Body of pancreas (tissue), 4 donors: ENCODE data around the gene TMEM164. TPM values are rescaled to one million over a fixed set of nuclear protein-coding genes. Genes with fewer than 3 reads are reported as not detected.

ENCODE experiments used
- ATAC-seq: fragments of 150-250 bp; one replicate; pipeline ENCODE4 v1.9.1; 2016
- DNase-seq, 4 donors: peaks; one replicate each; pipeline ENCODE4 v3.0.0-alpha.2; 2019
- H3K27ac ChIP-seq, 4 donors: fragments of 200-600 bp; sonication (generic); 1 replicate in 3 of 4; 2 replicates in 1 of 4; pipeline versions ENCODE4 v1.5.1 to v1.6.1; 2016 to 2019; ENCODE audit warnings: mild to moderate bottlenecking in 1 of 4, mixed read lengths in 1 of 4, moderate library complexity in 1 of 4
- H3K27me3 ChIP-seq, 2 donors: fragments of 200-600 bp; sonication (generic); one replicate each; pipeline ENCODE4 v1.6.0; 2016; ENCODE audit warnings: mild to moderate bottlenecking in 1 of 2
- H3K36me3 ChIP-seq, 2 donors: fragments of 200-600 bp; sonication (generic); replicated peaks in 1 of 2; 2 replicates each; pipeline ENCODE4 v1.5.1; 2016; ENCODE audit warnings: low read depth in 2 of 2; ENCODE audit not compliant: insufficient read depth in 1 of 2
- H3K4me1 ChIP-seq: fragments of 200-600 bp; sonication (generic); one replicate; pipeline ENCODE4 v1.6.0; 2016
- H3K4me3 ChIP-seq, 2 donors: fragments of 200-600 bp; sonication (generic); 1 replicate in 1 of 2; 2 replicates in 1 of 2; pipeline ENCODE4 v1.5.1; 2016 to 2019
- H3K9me3 ChIP-seq, 3 donors: fragments of 200-600 bp; sonication (generic); 1 replicate in 2 of 3; 2 replicates in 1 of 3; pipeline ENCODE4 v1.5.1; 2016
- CTCF ChIP-seq, 7 experiments: fragments of 450-650 bp in 4 of 7; fragments of 200-600 bp in 3 of 7; sonication (generic) in 3 of 7; IDR thresholded peaks; one replicate each; pipeline ENCODE4 v1.5.1; 2016 to 2019; ENCODE audit warnings: antibody characterized with exemption in 7 of 7
- POLR2A ChIP-seq, 3 donors: fragments of 450-650 bp; IDR thresholded peaks; one replicate each; pipeline ENCODE4 v1.6.1; 2016; ENCODE audit warnings: antibody characterized with exemption in 3 of 3, mild to moderate bottlenecking in 2 of 3
- whole genome bisulfite sequencing, 2 donors: methylation state at CpG; one replicate each; pipeline ENCODE4 v1.1.5; 2017; 5-methylcytosine and 5-hydroxymethylcytosine counted together
- intact Hi-C: fragments of 100-400 bp; cut with DNase I; formaldehyde crosslinking; loops from one replicate; pipeline ENCODE4 v1.15.1; 2023
- total RNA-seq, 2 donors: library from RNA; depleted of rRNA; stranded (reverse); fragments of >200 nt; gene quantifications; one replicate each; pipeline ENCODE4 v1.1.0, GENCODE V29; 2016

TMEM164 gene
- total RNA-seq, 2 donors from 2014 or later, result 16.1 to 334 TPM

GRCh38 chrX:109995155-109995554 is 7.8 kb upstream of the TMEM164 start:
- Histone ChIP-seq H3K36me3 (no peaks in the 10 kb centered on the region), H3K9me3 (no peaks in the 10 kb centered on the region), H3K4me1 (peaks cover 13% of the 10 kb centered on the region), H3K27ac (no peak overlapping the region), H3K27me3 (no peaks in the 10 kb centered on the region), H3K4me3 (no peak overlapping the region)
- WGBS, 2 donors, result 95 to 100% methylated on average over 2 of the region's 2 CpGs
- intact Hi-C loops, result no loop called here
- ATAC-seq (no peak), DNase-seq (no peak)
- TF ChIP-seq CTCF (IDR thresholded peaks at IDR 0.05), result no peak
- TF ChIP-seq POLR2A (IDR thresholded peaks at IDR 0.05), result no peak

- no peaks in the 10 kb centered on the region for H3K36me3 ChIP-seq
- no peak for TF ChIP-seq POLR2A (IDR thresholded peaks at IDR 0.05)
- no peak for TF ChIP-seq CTCF (IDR thresholded peaks at IDR 0.05)
- H3K4me1 ChIP-seq, result peaks cover 17% of the 10 kb centered on the region
- no peak overlapping the region for H3K4me3 ChIP-seq
- peak overlapping the region in 1 of 4 donors; percentile 3 for H3K27ac ChIP-seq
- no peak for ATAC-seq
- DNase-seq, result no peak
- WGBS, 2 donors, result 44 to 46% methylated on average over 5 to 6 of the region's 6 CpGs
- no peaks in the 10 kb centered on the region for H3K9me3 ChIP-seq
- H3K27me3 ChIP-seq, result no peaks in the 10 kb centered on the region
- intact Hi-C loops, result no loop called here
Measured at GRCh38 chrX:109997786-109998452, 5.0 kb upstream of the TMEM164 start.

- intact Hi-C loops, result no loop called here
- Histone ChIP-seq H3K4me3 (no peak overlapping the region), H3K9me3 (no peaks in the 10 kb centered on the region), H3K27me3 (no peaks in the 10 kb centered on the region), H3K27ac (no peak overlapping the region), H3K4me1 (peaks cover 27% of the 10 kb centered on the region), H3K36me3 (no peaks in the 10 kb centered on the region)
- ATAC-seq, result no peak
- WGBS, 2 donors, result 81 to 85% methylated on average over 5 of the region's 5 CpGs
- TF ChIP-seq POLR2A (IDR thresholded peaks at IDR 0.05) (no peak), CTCF (IDR thresholded peaks at IDR 0.05) (no peak)
- DNase-seq, result no peak
Measured at GRCh38 chrX:110000000-110000399, 2.9 kb upstream of the TMEM164 start.

GRCh38 chrX:110000847-110001713 is 1.8 kb upstream of the TMEM164 start:
- intact Hi-C loops, result no loop called here
- 55 to 61% methylated on average over 14 to 15 of the region's 16 CpGs for WGBS, 2 donors
- no peaks in the 10 kb centered on the region for H3K36me3 ChIP-seq

More at GRCh38 chrX:110000847-110001713, 1.8 kb upstream of the TMEM164 start:
- H3K9me3 ChIP-seq, result no peaks in the 10 kb centered on the region
- H3K27ac ChIP-seq, result peak overlapping the region in 1 of 4 donors; percentile 93
- H3K4me1 ChIP-seq, result peaks cover 36% of the 10 kb centered on the region
- H3K27me3 ChIP-seq, result no peaks in the 10 kb centered on the region
- DNase-seq (no peak), ATAC-seq (no peak)
- no peak overlapping the region for H3K4me3 ChIP-seq
- TF ChIP-seq POLR2A (IDR thresholded peaks at IDR 0.05) (no peak), CTCF (IDR thresholded peaks at IDR 0.05) (no peak)
